ENCODE measurements around the gene ACCS.

Gene ACCS

DNA sequence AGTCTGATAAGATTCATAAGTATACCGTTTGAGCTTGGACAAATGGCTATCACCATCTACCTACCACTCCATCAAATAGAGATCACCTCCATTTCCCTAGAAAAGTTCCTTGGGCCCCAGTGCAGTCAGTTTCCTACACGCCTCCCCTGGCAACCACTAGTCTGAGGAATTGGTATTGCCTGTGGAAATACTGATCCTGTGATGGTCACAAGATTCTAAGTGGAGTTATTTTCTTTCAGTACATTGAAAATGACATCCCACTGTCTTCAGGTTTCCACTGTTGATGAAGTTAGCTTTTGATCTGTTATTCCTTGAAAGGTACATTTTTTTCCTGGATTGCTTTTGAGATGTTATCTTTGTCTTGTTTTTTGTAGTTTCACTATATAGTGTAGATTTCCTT is 22.9 kb upstream of the ACCS start:
- DNase-seq: no peak

DNA sequence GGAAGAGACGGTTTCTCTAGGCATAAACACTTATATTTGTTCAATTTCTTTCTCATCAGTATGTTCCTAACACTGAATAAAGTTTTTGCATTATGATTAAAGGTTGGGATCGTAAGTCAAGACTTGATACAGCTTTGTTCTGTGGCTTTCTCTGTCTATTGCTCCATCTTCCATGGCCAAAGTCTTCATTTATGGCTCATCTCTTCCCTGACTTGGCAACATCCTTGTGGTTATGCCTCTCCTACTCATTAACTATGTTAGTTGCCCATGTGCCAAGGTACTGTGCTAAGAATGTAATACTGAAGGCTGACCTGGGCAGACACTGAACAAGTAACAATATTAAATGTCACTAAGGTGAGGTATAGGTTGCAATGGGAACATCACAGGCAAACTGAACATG is 19.9 kb upstream of the ACCS start:
- DNase-seq: no peak

DNA sequence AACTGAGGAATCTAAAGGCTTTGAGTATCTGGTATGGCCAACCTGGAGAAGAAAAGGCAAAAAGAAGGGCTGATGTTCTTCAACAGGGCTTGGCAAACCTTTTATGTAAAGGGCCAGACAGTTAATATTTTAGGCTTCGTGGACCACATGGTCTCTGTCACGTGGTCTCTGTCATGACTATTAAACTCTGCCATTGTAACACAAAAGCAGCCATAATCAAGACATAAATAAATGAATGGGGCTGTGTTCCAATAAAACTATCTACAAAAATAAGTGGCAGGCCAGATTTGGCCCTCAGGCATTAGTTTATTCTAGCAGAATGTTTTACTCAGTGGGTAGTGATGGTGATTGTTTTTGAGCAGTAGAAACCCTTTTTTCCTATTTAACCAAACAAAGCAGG is 18.8 kb upstream of the ACCS start:
- no peak for DNase-seq

DNA sequence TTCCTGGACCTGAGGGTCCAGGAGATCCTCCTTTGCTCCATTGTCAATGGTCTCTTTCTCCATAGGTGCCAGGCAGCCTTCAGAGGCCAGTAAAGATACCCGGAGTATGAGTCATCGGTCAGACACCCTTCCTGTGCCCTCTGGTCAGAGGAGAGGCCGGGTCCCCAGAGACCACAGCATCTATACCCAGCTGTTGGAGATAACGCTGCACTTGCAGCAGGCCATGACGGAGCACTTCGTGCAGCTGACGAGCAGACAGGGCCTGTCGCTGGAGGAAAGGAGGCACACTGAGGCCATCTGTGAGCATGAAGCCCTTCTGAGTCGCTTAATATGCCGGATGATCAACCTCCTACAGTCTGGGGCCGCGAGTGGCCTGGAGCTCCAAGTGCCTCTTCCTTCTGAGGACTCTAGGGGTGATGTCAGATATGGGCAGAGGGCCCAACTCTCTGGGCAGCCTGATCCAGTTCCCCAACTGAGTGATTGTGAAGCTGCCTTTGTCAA is 18.1 kb upstream of the ACCS start, which contains the start of gene ACCSL:
TSS of gene ACCSL (plus strand) at position 51 of the 501 bp plus-strand sequence. CDS start at position 107, 56 bp downstream.
- no peak for DNase-seq

- no peak for DNase-seq
Observed at GRCh38 chr11:44049832-44050231, 16.2 kb upstream of the ACCS start.

- DNase-seq: no peak
Observed at GRCh38 chr11:44051171-44051570, 14.9 kb upstream of the ACCS start.

DNA sequence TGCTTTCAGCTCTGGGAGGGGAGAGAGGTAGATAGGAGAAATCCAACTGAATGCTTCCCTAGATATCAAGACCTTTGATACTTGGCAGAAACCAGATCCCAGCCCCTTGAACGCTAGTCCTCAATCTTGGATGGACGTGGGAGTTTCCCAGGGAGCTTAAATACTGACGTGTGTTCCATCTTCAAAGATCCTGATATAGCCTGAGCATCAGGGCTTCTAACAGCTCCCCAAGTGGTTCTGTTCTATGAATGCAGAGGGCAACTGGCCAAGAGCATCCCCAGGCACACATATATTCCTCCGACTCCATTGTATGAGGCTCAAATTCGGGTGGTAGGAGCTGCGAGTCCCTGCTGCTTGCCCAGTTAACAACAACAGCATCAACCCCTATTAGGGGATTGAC is 8.7 kb upstream of the ACCS start:
- no peak for DNase-seq

GRCh38 chr11:44058275-44058674 is 7.8 kb upstream of the ACCS start:
- no peak for DNase-seq

GRCh38 chr11:44065161-44065661 is 859 bp upstream of the ACCS start:
- no peak for DNase-seq

- DNase-seq: no peak
Observed at GRCh38 chr11:44066732-44067141, 667 bp downstream of the ACCS start.

GRCh38 chr11:44067266-44067665 is 1.2 kb downstream of the ACCS start:
- no peak for DNase-seq

DNA sequence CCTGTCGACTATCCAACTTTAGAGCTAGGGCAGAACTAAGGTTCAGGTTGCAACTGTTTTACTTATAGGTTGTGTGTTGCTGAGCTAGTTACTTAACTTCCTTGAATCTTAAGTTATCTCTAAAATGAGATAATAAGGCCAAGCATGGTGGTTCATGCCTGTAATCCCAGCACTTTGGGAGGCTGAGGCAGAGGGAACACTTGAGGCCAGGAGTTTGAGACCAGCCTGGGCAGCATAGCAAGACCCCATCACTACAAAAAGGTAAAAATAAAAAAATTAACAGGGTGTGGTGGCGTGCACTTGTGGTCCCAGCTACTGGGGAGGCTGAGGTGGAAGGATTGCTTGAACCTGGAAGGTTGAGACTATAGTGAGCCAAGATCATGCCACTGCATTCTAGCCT is 2.1 kb downstream of the ACCS start:
- no peak for DNase-seq

DNA sequence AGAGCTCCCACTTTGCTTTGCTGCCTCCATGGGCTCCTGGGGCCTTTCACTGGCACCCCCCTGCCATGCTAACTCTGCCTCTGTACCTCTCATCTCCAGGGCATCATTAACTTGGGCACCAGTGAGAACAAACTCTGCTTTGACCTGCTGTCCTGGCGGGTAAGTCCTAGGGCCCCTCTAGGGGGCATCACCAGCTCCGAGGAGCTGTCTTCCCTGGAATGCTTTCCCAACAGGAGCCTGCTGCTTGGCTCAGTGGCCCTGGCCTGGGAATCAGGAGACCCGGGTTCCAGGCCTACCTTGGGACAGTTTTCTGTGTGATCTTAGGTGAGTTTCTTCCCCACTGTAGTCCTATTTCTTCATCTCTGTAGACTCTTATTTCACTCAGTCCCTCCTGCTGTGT is 5.1 kb downstream of the ACCS start:
- DNase-seq: no peak

DNA sequence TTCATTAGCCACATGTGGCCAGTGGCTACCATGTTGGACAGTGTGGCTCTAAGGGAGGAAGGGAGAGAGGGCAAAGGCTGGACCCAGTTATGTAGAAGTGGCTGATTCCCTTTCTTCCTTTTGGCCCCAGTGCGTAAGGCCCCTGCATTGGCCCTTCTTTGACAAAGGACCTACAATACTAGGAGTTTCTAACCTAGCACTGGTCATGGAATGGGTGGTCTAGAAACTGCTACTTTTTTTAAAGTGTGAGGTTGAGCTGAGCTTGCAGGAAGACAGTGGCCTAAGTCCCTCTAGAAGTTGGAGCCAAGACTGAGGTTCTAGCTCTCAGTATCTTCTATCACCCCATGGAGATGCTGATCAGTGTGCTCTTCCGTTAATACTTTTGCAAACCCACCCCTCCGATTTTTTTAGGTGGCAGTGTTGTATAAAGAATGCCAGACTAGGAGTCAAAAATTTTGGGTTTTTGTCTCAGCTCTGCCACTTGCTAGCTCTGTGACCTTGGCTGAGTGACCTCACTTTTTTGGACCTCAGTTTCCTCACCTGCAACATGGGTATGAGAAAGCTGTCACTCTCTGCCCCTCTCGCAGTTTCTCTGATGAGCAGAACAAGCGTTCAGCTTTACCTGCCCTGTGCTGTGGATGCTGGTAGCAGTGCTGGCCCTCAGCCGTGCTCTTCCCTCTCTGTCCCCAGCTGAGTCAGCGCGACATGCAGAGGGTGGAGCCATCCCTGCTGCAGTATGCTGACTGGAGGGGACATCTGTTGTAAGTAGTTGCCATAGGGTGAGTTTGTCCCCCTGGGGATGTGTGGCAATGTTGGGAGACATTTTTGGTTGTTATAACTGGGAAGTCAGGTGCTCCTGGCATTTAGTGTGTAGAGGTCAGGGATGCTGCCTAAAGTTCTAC is 6.9 kb downstream of the ACCS start:
- no peak for DNase-seq

DNA sequence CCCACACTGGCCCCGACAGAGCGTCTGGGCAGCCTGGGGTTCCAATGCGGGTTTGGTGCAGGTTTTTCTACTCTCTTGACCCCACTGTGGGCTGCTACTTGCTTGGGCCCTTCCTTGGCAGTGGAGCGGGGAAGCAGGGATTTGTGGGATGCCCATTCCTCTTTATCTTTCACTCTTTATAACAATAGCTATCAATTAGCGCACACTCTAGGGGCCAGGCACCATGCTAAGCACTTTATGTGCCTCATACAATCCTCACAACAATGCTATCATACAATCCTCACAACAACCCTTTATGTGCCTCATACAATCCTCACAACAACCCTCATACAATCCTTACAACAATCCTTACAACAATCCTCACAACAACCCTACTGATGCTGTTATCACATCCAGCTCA is 12.7 kb downstream of the ACCS start:
- no peak for DNase-seq

DNA sequence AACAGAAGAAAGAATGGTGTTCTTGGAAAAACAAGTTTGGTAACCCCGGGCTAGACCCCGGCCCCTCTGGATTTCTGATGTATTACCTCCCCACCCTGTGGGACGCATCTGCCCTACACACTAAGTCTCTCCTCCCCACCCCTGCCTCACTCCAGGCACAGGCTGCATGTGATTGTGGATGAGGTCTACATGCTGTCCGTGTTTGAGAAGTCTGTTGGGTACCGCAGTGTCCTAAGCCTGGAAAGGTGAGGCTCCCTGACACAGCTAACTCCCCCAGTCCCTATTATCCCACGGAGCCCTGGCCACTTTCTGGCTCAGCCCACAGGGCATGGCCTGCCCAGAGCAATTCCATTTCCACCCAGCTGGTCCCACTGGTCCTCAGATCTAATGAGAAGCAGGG is 13.3 kb downstream of the ACCS start:
- DNase-seq: no peak

DNA sequence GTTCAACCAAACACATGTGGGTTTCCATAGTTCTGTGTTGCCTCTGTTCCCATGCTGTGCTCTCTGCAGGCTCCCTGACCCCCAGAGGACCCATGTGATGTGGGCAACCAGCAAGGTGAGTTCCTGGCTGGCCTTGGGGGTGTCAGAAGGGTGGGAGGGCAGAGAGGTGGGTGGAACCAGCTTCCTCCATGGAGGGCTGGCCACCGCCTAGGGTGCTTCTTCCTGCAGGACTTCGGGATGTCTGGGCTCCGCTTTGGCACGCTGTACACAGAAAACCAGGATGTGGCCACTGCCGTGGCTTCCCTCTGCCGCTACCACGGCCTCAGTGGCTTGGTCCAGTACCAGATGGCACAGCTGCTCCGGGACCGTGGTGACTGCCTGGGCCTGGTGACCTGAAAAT is 14.9 kb downstream of the ACCS start:
- no peak for DNase-seq

DNA sequence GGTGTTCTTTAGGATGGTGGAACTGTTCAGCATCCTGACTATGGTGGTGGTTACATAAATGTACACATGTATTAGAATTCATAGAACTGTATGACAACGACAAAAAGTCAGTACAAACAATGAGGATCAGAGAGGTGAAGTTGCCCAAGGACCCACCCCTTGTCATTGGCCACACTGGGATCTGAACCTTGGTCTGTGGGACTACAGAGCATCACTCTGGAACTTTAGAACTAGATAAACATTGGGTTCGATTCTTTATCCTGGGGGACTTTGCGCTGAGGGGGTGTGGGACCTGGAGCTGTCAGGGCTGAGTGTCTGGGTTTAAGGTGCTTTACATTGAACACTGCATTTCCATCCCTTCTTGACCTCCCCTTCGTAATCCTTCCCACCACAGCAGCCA is 16.6 kb downstream of the ACCS start:
- DNase-seq: no peak

DNA sequence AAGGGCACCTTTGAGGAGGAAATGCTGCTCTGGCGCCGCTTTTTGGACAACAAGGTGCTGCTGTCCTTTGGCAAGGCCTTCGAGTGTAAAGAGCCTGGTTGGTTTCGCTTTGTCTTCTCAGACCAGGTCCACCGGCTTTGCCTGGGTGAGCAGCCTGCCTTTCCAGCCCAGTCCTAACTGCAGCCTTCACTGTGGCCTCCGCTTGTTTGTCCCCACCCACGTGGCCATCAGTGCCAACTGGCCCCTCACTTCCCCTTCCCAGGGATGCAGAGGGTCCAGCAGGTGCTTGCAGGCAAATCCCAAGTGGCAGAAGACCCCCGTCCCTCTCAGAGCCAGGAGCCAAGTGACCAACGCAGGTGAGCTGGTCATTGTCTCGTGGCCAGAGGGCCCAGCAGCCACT is 17.4 kb downstream of the ACCS start:
- no peak for DNase-seq

DNA sequence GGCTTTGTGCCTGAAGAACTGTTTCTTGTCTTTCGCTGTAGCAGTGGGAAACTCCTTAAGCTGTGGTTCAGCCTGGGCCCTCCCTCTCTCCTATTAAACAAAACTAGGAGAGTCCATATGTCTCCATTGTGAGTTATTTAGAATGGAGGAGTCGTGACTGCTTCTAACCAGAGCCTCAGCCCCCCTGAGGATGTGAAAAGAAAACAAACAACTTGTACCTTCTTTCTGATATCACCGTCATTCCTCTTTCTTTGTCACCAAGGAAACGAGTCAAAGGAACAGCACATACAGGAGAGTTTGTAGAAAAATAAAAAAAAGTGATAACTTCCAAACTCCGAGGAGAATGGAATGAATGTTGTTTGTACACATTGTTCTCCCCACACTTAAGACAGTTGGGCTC is 17.8 kb downstream of the ACCS start:
- no peak for DNase-seq

DNA sequence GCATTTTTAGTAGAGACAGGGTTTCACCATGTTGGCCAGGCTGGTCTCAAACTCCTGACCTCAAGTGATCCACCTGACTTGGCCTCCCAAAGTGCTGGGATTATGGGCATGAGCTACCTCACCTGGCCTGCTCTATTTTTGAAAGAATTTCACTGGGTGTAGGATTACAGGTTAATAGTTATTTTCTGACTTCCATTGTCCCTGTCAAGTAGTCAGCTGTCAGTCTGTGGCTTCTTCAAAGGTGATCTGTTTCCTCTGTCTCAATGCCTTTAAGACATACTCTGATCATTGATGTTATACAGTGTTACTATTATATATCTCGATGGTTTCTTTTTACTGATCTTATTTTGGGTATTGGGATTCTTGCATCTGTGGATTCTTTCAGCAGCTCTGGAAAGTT is 19.3 kb downstream of the ACCS start:
- no peak for DNase-seq

DNA sequence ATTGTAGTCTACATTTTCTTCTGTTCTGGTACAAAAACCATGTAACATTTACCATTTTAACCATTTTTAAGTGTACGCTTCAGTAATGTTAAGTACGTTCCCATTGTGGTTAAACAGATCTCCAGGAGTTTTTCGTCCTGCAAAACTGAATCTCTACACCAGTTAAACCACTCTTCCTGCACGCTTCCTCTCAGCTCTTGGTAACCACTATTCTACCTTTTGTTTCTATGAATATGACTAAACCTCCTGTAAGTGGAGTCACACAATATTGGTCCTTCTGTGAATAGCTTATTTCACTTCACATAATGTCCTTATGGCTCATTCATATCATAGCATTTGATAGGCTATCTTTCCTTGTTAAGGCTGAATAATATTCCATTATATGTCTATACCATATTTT is 22.3 kb downstream of the ACCS start:
- DNase-seq: no peak

DNA sequence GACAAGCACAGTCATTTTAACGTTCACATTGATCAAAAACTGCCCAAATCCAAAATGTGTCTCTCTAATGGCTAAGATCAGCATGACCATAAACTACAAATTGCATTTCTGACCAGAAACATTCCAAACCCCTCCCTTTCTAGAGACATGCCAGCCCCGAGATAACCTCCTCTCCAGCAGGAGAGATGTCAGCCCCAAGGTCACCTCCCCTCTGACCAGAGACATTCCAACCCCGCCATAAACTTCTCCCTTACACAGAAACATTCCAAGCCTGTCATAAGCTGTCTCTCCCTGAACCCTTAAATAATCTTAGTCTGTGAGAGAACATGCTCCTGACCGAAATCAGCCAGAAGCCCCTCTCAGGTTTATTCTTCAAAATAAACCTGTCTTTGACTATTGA is 22.8 kb downstream of the ACCS start:
- DNase-seq: no peak

- DNase-seq: no peak
Observed at GRCh38 chr11:44090539-44090938, 24.5 kb downstream of the ACCS start.
